Eye (tissue), 1 donor: ENCODE results near the gene KIAA0232.

Source experiments
- DNase-seq: peaks from one replicate; pipeline ENCODE4 v3.0.0-alpha.2; 2015

Gene KIAA0232

DNA sequence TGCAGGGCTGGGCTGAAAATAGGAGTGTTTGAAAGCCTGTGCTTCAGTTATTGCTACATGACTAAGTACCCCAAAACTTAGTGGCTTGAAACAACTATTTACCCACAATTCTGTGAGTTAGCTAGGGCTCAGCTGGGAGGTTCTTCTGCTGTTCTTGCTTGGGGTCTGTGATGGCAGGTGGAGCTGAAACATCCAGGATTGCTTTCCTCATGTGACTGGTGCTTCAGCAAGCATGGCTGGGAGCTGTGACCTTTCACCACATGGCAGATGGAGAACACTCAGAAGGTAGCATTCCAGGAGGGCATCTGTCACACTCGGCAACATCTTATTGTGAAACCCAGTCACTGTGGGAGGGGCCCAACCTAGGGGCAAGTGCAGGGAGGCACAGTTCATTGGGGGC, 70.1 kb downstream of the KIAA0232 start:
- DNase-seq: no peak

DNA sequence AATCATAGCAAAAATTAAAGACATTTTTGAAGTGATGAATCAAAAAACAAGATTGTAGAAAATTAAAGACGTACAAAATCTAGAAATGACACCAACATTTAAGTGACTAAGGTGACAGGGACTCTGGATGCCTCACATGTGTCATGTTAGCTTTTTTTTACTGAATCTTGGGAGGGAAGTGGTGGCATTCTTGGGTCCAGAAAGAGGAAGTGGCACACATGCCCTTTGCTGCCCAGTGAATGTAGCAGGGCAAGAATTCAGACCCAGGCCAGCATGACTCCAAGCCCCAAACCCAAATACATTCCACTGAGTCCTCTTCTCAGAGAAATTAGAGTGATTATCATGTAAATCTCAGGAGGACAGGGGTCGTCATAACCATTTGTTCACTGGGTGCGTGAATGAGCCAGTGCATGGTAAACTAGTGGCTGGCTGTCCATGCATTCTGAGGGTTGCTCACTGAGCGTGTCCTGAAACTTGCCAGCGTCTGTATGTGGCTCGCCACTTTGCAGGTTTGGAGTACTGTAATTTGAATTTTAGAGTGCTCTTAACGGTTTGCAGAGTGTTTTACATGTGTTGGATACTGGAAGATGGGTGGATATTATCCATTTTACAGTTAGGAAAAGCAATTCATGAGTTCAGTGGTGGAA, 71.7 kb downstream of the KIAA0232 start:
- no peak for DNase-seq

DNA sequence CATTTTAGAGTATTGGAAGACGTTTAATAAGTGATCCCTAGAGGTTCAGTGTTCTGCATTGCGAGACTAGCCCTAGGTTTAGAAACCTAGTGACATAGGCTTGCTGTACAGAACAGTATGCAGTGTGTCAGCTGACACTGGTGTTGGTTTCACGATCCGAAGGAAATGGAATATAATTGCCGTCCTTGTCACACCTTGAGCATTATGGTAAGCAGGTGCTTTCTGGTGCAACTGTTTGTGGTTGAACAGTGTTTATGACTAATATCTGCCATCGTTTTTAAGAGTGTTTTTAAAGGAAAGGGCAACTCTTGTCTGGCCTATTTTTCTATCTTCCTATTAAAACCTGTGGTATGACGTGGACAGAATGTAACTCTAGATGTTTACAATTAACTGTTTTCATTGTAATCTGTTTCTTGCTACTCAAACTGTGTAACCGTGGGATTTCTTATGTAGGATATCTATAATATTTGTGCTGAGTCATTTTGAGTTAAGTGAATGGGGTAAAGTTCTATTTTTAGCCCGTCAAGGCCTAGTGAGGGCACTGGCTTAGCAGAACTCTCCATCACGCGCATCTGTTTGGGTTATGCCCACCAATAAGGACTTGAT, 73.3 kb downstream of the KIAA0232 start:
- no peak for DNase-seq

DNA sequence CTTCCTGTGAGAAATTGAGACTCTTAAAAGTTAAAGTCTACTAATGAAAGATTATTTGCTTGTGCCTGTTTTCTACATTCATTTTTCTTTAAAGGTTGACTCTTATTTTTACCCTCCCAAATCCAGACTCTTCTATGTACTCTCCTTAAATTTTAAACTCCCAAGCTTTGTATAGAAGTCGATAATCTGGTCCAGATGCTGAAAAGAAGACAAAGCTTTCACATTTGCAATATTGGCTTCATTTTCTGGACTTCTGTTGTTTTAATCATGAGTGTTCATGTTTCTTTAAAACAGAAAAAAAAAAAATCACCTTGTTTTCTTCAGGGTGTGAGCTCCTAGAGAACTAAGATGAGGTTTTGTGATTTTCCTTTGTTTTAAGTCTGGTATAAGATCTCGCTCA, 73.9 kb downstream of the KIAA0232 start:
- peak; percentile 37 for DNase-seq

DNA sequence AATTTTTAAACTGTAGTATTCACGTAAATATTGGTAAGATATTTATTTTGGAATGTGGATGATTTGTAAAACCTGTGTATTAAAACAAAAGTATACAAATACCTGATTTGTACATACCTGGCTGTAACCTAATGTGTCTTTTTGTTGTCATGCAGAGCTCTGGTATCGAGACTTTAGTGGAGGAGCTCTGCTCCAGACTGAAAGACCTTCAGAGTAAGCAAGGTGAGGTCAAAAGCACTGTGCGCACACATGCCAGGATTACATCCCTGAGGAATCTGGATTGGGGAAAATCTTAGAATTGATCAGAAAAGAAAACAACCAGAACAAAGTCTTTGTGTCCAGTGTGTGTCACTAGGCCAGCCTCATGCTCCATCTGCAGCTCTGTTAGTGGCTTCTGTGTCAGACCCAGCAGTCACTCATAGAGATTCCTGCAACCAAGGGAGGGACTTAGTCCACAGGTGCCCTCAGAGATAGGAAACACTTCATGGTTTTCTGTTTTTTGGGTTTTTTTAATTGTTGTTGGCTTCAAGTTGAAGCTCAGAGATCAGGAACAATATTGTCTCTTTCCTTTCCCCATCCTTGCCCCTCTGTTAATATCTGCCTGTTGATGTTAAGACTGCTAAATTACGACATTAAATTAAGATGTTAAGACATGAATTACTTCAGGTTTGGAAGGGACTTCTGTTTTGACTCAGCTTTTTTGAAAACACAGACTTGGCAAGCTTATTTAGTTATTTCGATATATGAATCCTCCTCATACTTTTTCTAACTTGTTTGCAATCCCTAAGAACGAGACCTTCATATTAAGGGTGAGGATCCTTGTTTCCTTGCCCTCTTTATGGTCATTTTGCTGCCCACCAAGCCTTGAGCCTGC, 74.7 kb downstream of the KIAA0232 start:
- DNase-seq: no peak

DNA sequence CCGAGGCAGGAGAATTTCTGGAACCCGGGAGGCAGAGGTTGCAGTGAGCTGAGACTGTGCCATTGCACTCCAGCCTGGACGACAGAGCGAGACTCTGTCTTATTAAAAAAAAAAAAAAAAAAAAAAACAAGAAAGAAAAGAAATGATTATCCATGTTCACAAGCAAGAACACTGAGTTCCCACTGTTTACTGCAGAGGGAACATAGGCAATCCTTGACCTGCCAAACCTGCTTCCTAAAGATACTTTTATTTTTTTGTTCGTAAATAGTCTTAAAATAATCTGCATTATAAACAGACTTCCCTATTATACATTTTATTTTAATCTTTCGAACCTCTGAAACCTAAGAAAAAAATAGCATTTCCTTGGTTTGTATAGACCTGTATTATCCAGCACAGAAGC, 76.5 kb downstream of the KIAA0232 start:
- DNase-seq: no peak

DNA sequence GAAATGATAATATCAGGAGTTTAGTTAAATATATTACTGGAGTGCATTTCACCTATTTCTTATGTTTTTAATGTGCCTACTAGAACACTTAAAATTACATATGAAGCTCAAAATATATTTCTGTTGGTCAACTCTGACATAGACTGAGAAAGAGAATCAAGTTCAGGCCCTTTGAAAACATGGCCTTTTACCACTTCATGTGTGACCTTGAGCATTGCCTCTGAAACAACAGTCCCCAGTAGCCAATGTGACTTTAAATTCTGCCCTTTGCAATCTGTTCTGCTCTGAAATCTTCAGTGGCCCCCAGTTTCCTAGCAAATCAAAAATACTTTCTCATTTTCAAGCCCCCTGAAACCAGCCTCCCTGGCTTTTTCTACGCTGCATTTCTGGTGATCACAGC, 77.0 kb downstream of the KIAA0232 start:
- DNase-seq: no peak

DNA sequence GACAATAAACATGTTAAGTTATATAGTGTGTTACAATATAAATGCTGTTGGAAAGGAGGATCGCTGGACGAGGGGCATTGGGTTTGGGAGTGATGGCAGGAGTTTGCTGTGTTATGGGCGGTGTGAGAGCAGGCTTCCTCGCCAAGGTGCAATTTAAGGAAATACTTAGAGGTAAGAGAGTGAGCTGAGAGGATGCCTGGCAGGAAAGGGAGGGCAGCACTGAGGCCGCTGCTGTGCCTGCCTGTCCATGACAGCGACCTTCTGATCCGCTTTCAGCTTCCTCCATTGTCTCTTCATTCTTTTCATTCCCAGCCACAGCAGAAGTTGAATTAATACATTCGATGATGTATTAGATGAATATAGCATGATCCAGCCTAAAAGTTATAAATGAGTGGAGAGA, 85.9 kb downstream of the KIAA0232 start:
- no peak for DNase-seq

DNA sequence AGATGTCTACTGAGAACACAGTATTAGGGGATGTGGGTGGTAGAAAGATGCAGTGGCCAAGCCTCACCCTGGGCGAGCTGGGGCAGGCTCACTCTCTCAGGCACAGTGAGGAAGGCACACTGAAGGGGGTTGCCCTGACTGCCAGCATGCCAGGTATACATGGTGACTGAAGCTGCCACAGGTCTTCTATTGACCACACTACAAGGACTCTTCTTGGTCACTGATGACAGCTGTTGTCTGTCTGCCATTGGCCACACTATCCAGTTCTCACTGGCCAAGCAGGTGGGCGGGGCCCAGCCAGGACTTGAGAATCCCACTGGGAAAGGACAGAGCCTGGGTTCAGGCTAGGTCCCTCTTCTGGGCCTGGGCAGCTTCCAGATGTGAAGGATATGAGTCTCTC, 87.4 kb downstream of the KIAA0232 start:
- no peak for DNase-seq

DNA sequence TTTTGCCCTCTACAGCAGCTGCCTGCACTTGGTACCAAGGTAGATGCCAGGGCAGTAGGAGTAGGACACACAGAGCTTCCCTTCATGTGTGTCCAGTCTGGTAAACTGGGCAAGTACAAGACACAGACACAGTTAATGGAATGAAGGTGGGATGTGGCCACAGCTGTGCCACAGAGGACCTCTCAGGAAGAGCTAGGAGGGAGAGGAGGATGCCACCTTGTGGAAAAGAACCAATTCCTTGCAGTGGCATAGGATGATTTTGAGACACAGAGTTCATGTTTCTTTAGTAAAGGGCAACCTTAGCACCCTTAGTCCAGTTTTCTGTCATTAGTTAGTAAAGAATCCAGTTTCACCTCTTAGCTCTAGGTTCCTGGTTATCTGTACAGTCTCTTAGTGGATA, 90.8 kb downstream of the KIAA0232 start:
- DNase-seq: no peak

DNA sequence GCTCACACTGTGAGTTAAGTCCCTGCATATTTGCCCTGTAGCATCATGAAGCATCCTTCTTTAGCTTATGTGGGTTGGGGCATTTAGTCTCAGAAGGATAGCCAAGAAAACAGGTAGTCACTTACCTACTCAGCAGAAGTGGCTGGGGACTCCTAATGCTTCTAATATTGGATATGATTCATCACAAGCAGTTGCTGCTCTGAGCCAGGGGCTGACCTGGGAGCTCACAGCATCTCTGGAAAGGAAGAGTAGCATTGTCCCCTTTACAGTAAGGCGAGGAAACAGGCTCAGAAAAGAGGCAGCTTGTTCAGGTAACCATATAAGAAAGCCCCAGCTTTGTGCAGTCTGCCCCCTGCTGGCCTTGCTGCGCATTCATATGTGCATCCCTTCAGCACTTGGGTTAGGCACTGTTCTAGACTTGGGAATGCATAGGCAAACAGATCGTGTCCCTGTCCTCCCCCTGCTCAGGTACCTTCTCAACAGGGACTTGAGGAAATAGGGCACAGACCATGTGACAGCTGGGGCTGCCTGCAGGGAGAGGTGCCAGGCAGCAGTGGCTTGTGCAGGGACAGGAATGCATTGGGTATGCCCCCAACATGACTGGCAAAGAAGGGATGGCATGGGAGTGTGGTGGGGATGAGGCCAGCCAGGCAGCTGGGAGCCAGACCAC, 91.4 kb downstream of the KIAA0232 start:
- peak; percentile 77 for DNase-seq

DNA sequence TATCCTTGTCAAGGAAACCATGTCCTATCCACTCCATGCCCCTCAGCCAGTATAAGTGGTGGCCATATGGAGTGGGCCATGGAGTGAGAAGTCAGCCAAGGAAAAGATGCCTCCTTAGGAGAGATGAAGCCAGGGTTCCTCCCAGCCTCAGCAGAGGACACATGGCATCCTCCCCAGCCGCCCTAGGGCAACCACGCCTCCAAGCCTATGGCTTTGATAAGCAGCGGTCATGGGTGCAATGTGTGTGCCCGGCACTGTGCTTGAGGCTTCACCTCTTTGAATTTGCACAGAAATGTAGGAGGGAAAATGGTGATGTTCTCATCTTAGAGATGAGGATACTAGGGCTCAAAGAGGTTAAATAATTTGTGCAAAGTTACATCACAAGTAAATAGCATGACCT, 92.5 kb downstream of the KIAA0232 start:
- DNase-seq: no peak

DNA sequence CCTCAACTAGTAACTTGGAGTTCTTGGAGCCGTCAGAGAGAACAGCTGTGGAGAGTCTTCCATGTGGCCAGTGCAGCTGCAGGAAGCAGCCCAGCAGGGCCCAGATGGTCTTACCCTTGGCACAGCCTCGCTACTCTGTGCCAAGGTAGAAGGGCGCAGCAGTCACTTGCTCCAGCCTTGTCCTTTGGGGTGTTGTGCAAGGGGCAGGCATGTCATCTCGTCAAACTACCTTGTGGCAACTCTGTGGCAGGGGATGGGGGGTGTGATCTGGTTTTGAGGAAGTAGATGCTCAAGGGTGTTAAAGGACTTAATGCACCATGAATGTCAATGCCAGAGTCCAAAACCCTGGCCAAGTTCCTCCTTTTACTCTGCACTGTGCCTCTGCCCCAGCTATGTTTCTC, 92.9 kb downstream of the KIAA0232 start:
- no peak for DNase-seq

DNA sequence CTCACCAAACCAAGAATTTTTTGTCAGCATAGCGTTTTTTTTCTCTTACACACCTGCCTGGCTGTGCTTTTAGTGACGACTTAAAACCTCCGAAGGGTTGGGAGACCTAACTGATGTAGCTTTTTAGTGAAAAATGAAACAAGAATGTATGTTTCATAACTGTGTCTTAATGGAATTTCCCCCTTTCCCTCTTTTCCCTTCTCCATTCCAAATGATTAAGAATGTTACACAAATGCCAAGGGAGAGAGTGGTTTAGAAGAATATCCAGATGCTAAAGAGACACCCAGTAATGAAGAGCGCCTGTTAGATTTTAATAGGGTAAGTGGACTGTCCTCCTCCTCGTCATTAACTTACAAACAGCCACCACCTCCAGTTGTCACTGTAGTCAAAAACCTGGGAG, 93.9 kb downstream of the KIAA0232 start:
- DNase-seq: no peak

DNA sequence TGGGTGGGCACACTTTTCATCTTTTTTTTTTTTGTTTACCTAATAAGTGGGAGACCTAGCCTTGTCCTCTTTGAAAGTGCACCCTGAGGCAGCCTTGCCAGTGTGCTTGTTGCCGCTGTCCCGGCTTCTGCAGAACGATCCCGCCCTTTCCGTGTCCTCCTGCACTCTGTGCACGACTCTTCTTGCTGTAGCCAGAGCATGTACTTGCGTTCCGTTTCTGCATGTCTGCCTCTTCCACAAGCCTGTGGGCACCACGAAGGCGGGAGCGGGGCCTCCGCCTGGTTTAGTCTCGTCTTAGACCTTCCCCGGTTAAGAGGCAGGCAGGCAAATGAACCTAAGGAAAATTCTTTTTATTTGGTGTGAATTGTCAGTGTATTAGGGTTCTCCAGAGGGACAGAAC, 94.5 kb downstream of the KIAA0232 start:
- DNase-seq: no peak

DNA sequence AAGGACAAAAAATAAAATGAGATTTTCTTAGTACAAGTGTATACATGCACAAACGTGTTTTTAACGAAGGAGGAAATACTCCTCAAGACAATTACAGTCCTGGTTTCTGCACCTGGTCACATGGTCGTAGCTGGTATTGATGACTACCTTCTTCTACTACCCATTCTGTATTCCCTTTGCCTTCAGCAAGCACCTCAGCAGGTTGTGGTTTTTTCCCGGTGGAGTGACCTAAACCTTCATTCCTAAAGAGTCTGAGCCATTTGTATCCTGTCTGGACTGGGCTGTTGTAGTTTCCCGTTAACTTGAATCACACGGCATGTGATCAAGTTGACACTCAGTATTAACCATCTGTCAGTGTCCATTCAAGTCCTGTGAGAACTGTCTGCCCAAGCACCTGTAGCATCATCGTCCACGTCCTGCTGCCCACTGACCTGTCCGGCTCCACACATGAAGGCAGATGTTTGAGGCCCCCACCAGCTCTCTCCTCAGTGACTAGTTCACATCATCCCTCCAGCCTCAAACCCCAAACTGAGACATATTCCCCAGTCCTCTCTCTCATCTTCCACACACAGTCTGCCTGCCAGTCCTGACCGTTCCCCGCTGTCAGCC, 96.0 kb downstream of the KIAA0232 start:
- no peak for DNase-seq

DNA sequence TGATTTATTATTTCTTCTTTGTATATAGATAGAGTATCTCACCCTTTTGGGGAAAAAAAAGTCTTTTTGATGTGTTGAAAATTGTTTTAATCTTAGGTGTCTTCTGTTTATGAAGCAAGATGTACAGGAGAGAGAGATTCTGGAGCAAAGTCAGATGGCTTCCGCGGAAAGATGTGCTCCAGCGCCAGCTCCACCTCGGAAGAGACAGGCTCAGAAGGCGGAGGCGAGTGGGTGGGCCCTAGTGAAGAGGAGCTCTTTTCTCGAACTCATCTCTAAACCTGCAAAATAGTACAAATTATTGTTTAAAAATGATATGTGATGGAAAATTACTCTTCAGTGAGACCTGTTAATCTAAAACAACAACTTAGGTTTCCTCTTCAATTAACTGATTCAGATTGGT, 98.2 kb downstream of the KIAA0232 start:
- no peak for DNase-seq

DNA sequence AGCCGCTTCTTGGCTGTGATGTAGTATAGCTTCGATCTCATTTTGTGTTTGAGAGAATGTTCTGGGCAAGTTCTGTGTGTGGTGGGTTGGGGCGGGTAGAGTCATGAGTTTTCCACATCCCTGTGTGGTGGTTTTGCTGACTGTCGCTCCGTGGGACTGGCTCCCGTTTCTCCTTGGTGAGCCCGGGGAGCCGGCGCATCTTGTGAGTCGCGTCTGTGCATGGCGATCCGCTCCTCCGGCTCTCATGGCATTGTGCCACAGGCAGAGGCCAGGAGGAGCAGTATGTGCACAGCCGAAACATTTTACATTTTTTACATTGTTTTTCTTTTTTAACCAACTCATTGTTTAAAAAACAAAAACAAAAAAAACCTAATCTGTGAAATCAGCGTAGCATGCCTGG, 99.4 kb downstream of the KIAA0232 start:
- DNase-seq: no peak

DNA sequence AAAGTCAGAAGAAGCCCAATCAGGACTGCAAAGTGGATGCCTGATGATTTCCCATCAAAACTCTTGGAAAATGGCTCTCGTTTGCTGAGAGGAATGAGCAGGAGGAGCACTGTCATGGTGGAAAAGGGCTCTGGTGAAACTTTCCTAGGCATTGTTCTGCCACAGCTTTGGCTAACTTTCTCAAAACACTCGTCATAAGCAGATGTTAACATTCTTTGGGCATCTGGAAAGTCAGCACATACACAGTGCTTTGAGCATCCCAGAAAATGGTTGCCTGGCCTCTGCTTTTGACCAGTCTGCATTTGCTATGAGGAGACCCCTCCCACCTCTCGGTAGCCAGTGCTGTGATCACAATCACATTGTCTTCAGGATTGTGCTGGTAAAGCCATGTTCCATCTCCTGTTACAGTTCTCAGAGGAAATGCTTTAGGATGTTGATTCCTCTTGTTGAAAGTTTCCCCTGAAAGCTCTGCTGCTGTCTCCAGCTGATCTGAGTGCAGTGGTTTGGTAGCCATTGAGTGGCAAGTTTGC, 101.9 kb downstream of the KIAA0232 start:
- DNase-seq: no peak

DNA sequence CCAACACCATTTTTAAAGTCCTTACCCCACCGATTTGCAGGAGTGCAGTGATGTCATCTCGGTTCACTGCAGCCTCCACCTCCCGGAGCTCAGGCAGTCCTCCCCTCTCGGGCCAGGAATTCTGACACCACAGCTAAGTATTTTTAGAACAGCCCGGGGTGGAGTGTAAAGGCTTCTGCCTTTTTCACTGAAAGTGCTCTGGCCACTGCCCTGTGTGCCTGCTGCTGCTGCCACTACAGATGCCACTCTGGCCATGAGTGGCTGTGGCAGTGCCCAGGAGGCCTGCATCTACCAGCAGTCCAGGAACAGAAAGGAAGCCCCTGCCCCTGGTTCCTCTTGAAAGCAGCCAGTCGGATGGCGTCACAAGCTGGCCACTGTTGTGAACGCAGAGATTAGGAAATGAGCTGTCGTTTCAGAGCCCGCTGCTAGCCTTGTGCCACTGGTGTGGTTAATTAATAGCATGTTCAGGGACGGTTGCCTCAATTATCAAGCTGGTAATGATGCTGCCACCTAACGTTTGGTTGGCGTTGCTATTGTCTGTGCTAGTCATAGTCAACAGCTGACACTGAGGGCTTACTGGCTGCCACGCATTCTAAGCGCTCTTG, 103.5 kb downstream of the KIAA0232 start:
- DNase-seq: peak; percentile 71

DNA sequence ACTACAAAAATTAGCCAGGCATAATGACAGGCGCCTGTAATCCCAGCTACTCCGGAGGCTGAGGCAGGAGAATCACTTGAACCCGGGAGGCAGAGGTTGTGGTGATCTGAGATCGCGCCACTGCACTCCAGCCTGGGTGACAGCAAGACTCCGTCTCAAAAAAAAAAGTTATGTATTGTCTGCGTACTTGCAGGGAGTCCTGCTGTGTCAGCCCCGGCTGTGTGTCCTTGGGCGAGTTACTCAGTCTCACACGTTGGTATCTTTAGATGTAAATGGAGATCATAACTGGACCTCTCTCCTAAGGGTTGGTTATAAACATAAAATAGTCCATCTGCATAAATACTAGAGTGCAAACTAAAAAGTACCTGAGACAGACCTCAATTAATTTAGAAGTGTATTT, 104.4 kb downstream of the KIAA0232 start:
- DNase-seq: no peak

DNA sequence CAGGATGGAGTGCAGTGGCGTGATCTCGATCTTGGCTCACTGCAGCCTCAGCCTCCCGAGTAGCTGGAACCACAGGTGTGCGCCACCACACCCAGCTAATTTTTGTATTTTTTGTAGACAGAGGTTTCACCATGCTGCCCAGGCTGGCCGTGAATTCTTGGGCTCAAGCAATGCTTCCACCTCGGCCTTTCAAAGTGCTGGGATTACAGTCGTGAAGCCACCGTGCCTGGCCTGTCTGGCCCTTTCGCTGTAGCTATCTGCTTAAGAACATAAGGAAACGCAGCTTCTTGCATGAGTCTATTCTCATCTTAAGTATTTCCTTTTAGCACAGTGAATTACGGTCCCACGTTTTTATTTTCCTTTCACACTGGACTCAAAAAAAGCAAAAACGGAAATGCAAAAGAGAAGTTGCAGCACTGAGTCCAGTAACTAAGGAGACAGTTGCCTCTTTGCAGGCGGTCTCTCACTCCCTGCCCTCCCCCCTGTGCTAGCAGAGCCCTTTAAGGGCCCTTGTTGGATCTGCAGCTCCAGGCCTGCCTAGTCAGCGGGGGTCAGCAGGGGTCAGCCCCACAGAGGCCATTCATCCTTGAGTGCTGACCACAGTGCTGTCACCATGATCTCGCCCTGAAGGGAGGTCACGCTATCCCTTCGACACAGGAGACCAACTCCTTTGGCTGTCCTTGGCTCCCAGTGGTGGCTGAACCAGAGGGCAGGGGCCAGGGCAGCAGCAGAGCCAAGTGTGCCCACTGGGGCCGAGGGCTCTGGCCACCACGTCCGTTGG, 105.3 kb downstream of the KIAA0232 start:
- DNase-seq: no peak
